Endothelial cell of umbilical vein (primary cell): ENCODE data around the gene RAB40B. TPM values are rescaled to one million over a fixed set of nuclear protein-coding genes. Genes with fewer than 3 reads are reported as not detected.

Experiments used
- BruUV-seq: library from RNA; stranded (reverse); fragments of 400-500 nt; replicated peaks from 2 replicates; lab custom pipeline; 2021; lab: Mats Ljungman, UMichigan
- CTCF ChIA-PET: fragments of 300-600, 350-600 bp; sonication (Branson Sonifier 250); formaldehyde crosslinking; loops from one replicate; lab custom pipeline; 2021; ENCODE audit warnings: antibody characterized with exemption, inconsistent platforms; lab: Charles Lee
- POLR2A ChIA-PET: fragments of 300-600, 350-600 bp; sonication (Branson Sonifier 250); formaldehyde crosslinking; loops from one replicate; lab custom pipeline; 2021; ENCODE audit warnings: antibody characterized with exemption, inconsistent platforms; lab: Charles Lee
- DNase-seq: peaks from one replicate; pipeline ENCODE4 v3.0.0-alpha.2; 2011; ENCODE audit warnings: low read depth, low spot score
- FAIRE-seq: peaks from 2 replicates; lab custom pipeline; 2011; peaks lifted over from hg19 to GRCh38; lab: Jason Lieb, UNC
- H2AFZ ChIP-seq: 2 replicates; pipeline ENCODE4 v1.6.0; 2012; ENCODE audit warnings: low read depth, low read length, control low read depth, inconsistent platforms
- H3K27ac ChIP-seq: 2 replicates; pipeline ENCODE4 v1.5.1; 2011; ENCODE audit warnings: low read depth, mild to moderate bottlenecking, control low read depth, low read length, moderate library complexity; ENCODE audit not compliant: insufficient read depth
- H3K27me3 ChIP-seq, 2 experiments: 2 replicates each; pipeline versions ENCODE4 v1.6.0 to v1.6.1; 2011; ENCODE audit warnings: low read length in 2 of 2, mixed read lengths in 1 of 2; ENCODE audit not compliant: control insufficient read depth in 2 of 2, insufficient read depth in 2 of 2
- H3K36me3 ChIP-seq, 2 experiments: 2 replicates in 1 of 2; 3 replicates in 1 of 2; pipeline ENCODE4 v1.5.1; 2011; ENCODE audit warnings: low read length in 2 of 2, mild to moderate bottlenecking in 1 of 2, moderate library complexity in 1 of 2; ENCODE audit not compliant: control insufficient read depth in 2 of 2, insufficient read depth in 2 of 2; ENCODE audit errors: extremely low read depth in 1 of 2
- H3K4me1 ChIP-seq: 3 replicates; pipeline ENCODE4 v1.5.1; 2011; ENCODE audit warnings: mild to moderate bottlenecking, low read length; ENCODE audit not compliant: control insufficient read depth, insufficient read depth; ENCODE audit errors: extremely low read depth
- H3K4me2 ChIP-seq: 2 replicates; pipeline ENCODE4 v1.6.1; 2011; ENCODE audit warnings: low read length, control low read depth, mixed read lengths; ENCODE audit not compliant: insufficient read depth
- H3K4me3 ChIP-seq, 3 experiments: fragments of 200-600 bp in 1 of 3; sonication (generic), shearing (Covaris generic) in 1 of 3; replicated peaks in 1 of 3; 2 replicates each; pipeline ENCODE4 v1.5.1; 2011 to 2016; ENCODE audit warnings: control low read depth in 3 of 3, low read length in 3 of 3, mild to moderate bottlenecking in 2 of 3, inconsistent platforms in 1 of 3, low read depth in 1 of 3, moderate library complexity in 1 of 3; ENCODE audit not compliant: insufficient read depth in 1 of 3
- H3K79me2 ChIP-seq: 2 replicates; pipeline ENCODE4 v1.6.0; 2012; ENCODE audit warnings: low read length, inconsistent platforms; ENCODE audit not compliant: control insufficient read depth, insufficient read depth
- H3K9ac ChIP-seq: replicated peaks from 2 replicates; pipeline ENCODE3; 2011; ENCODE audit warnings: low read length, control low read depth; ENCODE audit not compliant: insufficient read depth; ENCODE audit errors: extremely low read depth
- H3K9me1 ChIP-seq: replicated peaks from 3 replicates; pipeline ENCODE4 v1.6.0; 2011; ENCODE audit warnings: mild to moderate bottlenecking, low read length; ENCODE audit not compliant: control insufficient read depth, insufficient read depth; ENCODE audit errors: extremely low read depth
- H3K9me3 ChIP-seq: replicated peaks from 2 replicates; pipeline ENCODE4 v1.5.1; 2012; ENCODE audit warnings: low read length, inconsistent platforms; ENCODE audit not compliant: control insufficient read depth, insufficient read depth
- H4K20me1 ChIP-seq: replicated peaks from 2 replicates; pipeline ENCODE3; 2011; ENCODE audit warnings: mild to moderate bottlenecking, low read length; ENCODE audit not compliant: control insufficient read depth, insufficient read depth; ENCODE audit errors: extremely low read depth
- CTCF ChIP-seq, 2 donors: IDR thresholded peaks; 1 replicate in 1 of 2; 2 replicates in 1 of 2; pipeline ENCODE4 v1.5.1; 2011; ENCODE audit warnings: low read length in 2 of 2, mild to moderate bottlenecking in 2 of 2, moderate library complexity in 2 of 2, control low read depth in 1 of 2, inconsistent platforms in 1 of 2, low read depth in 1 of 2; ENCODE audit not compliant: insufficient read depth in 1 of 2; ENCODE audit errors: extremely low read depth in 1 of 2
- EZH2 ChIP-seq: IDR thresholded peaks from 2 replicates; pipeline ENCODE4 v1.6.1; 2012; ENCODE audit warnings: borderline replicate concordance, low read depth, mild to moderate bottlenecking, moderate library complexity, low read length, inconsistent platforms; ENCODE audit not compliant: severe bottlenecking
- FOS ChIP-seq: IDR thresholded peaks from 2 replicates; pipeline ENCODE4 v1.6.1; 2011; ENCODE audit warnings: mild to moderate bottlenecking, low read length, moderate library complexity, borderline replicate concordance; ENCODE audit not compliant: insufficient read depth
- GATA2 ChIP-seq: IDR thresholded peaks from 2 replicates; pipeline ENCODE4 v1.7.0; 2011; ENCODE audit warnings: low read depth, mild to moderate bottlenecking, moderate library complexity, mixed read lengths, low read length; ENCODE audit not compliant: insufficient read length, insufficient read depth
- JUN ChIP-seq: IDR thresholded peaks from 2 replicates; pipeline ENCODE4 v1.6.1; 2011; ENCODE audit warnings: borderline replicate concordance, low read depth; ENCODE audit not compliant: insufficient read length, insufficient read depth
- MYC ChIP-seq: IDR thresholded peaks from one replicate; pipeline ENCODE4 v1.6.1; 2011; ENCODE audit warnings: mild to moderate bottlenecking, low read depth, low read length
- POLR2A ChIP-seq: IDR thresholded peaks from 2 replicates; pipeline ENCODE4 v1.6.1; 2012; ENCODE audit warnings: low read depth, mild to moderate bottlenecking, control low read depth, low read length
- POLR2AphosphoS5 ChIP-seq: IDR thresholded peaks from 2 replicates; pipeline ENCODE4 v1.6.1; 2012; ENCODE audit warnings: low read depth, mild to moderate bottlenecking, control low read depth, low read length, moderate library complexity; ENCODE audit not compliant: insufficient read depth
- dilution Hi-C: fragments of 300-500 bp; cut with MboI; formaldehyde crosslinking; loops from one replicate; pipeline ENCODE4 v1.15.0; 2019; ENCODE audit warnings: low sequenced_read_pairs; ENCODE audit not compliant: extremely low pct_ligation_motif_present
- intact Hi-C: fragments of 100-400 bp; cut with micrococcal nuclease; formaldehyde crosslinking; loops from one replicate; pipeline ENCODE4 v1.10.0; 2022
- polyA plus RNA-seq, 4 experiments: library from polyadenylated mRNA; depleted of rRNA in 3 of 4; stranded (reverse) in 3 of 4; unstranded in 1 of 4; fragments of >200 nt; gene quantifications; 2 replicates each; pipeline versions ENCODE4 v1.2.1 to v1.2.3, GENCODE V29; 2011 to 2012; ENCODE audit warnings: missing spikeins in 1 of 4
- total RNA-seq: library from RNA; stranded (reverse); gene quantifications from 2 replicates; pipeline ENCODE4 v1.2.3, GENCODE V29; 2021
- TF ChIP-seq, protein P1 (sequence below): IDR thresholded peaks from 2 replicates; pipeline ENCODE4 v1.6.1; 2011; ENCODE audit not compliant: insufficient read depth, insufficient read length

The RAB40B gene
- total and polyA plus RNA-seq, 2 donors (not counting 3 experiments of a cell fraction or from before 2014, with no cell fraction given) = 5.5 to 9.3 TPM

- Histone ChIP-seq H4K20me1 (no peaks in the 10 kb centered on the region), H3K9me1 (no peaks in the 10 kb centered on the region), H3K9ac (no peak overlapping the region), H3K4me1 (no peaks in the 10 kb centered on the region), H3K9me3 (no peaks in the 10 kb centered on the region), H3K27me3 (no peaks in the 10 kb centered on the region), H2AFZ (no peak overlapping the region), H3K27ac (no peak overlapping the region), H3K79me2 (no peaks in the 10 kb centered on the region), H3K4me3 (no peak overlapping the region), H3K4me2 (no peak overlapping the region), H3K36me3 (peaks cover 2 to 9% of the 10 kb centered on the region in 2 experiments)
- FAIRE-seq (no peak), DNase-seq (no peak)
- intact Hi-C loops = no loop called here
- POLR2A ChIA-PET = no interaction called here
- dilution Hi-C loops = no loop called here
- CTCF ChIA-PET = interaction anchor here (1.2 kb wide), 1 partner anchor 10 kb away, joined by 4 read pairs; the partner anchor contains the start of gene FN3KRP
- TF ChIP-seq CTCF (IDR thresholded peaks at IDR 0.05; ENCODE audit: extremely low read depth in 1 of 2, insufficient read depth in 1 of 2, low read depth in 1 of 2, low read length in 2 of 2) (no peak), POLR2AphosphoS5 (no peak), EZH2 (no peak), MYC (no peak), POLR2A (no peak), GATA2 (no peak), FOS (no peak), JUN (no peak)
- TF ChIP-seq, protein P1, sequence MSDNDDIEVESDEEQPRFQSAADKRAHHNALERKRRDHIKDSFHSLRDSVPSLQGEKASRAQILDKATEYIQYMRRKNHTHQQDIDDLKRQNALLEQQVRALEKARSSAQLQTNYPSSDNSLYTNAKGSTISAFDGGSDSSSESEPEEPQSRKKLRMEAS = no peak
- no TSS peak for BruUV-seq
Measured at GRCh38 chr17:82726427-82726826, 27.9 kb upstream of the RAB40B start.
